ENCODE measurements around the gene ZRANB1. TPM values are rescaled to one million over a fixed set of nuclear protein-coding genes. Genes with fewer than 3 reads are reported as not detected.

ZRANB1 gene
- total and polyA plus RNA-seq, 2 donors (not counting 1 experiment from before 2014, with no cell fraction given) = 26.5 to 39.3 TPM

DNA sequence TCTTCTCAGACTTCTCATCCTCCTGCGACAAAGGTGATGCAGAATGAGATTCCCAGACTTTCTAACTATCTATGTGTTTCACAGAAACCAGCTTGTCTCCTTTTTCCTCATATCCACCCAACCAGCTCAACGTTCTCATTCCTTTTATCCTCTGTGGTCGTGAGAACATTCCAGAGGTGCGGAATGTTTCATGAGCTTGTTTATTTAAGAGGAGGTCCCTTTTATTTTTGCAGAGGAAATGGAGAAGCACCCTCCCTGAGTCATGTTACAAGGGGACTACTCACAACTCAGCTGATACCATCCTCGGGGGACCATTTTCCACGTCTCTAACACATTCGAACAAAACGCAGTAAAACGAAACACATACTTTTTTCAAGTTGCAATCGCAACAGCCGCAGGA is 93.2 kb downstream of the ZRANB1 start:
- peak; percentile 95 to 98 for DNase-seq (ENCODE audit: low read depth in 2 of 2)
- H3K9ac ChIP-seq (ENCODE audit: insufficient read depth, low read length) = no peak overlapping the region
- H4K20me1 ChIP-seq (ENCODE audit: control insufficient read depth, extremely low read depth, insufficient read depth, low read length) = no peaks in the 10 kb centered on the region
- H3K36me3 ChIP-seq (ENCODE audit: control insufficient read depth, insufficient read depth, low read length) = peaks cover 3% of the 10 kb centered on the region
- H3K27ac ChIP-seq (ENCODE audit: insufficient read depth, low read length) = peak overlapping the region; percentile 66
- peaks cover 69% of the 10 kb centered on the region for H3K79me2 ChIP-seq (ENCODE audit: control insufficient read depth, insufficient read depth, low read length)
- no peak for TF ChIP-seq EZH2 (IDR thresholded peaks at IDR 0.05; ENCODE audit: low read length, missing control alignments)
- TF ChIP-seq, protein P1, sequence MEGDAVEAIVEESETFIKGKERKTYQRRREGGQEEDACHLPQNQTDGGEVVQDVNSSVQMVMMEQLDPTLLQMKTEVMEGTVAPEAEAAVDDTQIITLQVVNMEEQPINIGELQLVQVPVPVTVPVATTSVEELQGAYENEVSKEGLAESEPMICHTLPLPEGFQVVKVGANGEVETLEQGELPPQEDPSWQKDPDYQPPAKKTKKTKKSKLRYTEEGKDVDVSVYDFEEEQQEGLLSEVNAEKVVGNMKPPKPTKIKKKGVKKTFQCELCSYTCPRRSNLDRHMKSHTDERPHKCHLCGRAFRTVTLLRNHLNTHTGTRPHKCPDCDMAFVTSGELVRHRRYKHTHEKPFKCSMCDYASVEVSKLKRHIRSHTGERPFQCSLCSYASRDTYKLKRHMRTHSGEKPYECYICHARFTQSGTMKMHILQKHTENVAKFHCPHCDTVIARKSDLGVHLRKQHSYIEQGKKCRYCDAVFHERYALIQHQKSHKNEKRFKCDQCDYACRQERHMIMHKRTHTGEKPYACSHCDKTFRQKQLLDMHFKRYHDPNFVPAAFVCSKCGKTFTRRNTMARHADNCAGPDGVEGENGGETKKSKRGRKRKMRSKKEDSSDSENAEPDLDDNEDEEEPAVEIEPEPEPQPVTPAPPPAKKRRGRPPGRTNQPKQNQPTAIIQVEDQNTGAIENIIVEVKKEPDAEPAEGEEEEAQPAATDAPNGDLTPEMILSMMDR (conservative IDR thresholded peaks at IDR 0.05 in 1 of 2, IDR thresholded peaks at IDR 0.05 in 1 of 2; ENCODE audit: low read depth in 1 of 2, low read length in 2 of 2) = no peak
- peaks cover 31% of the 10 kb centered on the region for H3K4me1 ChIP-seq (ENCODE audit: control insufficient read depth, extremely low read depth, insufficient read depth, low read length)
- no peaks in the 10 kb centered on the region for H3K27me3 ChIP-seq (ENCODE audit: control insufficient read depth, insufficient read depth, low read length)
- H3K9me3 ChIP-seq (ENCODE audit: control insufficient read depth, insufficient read depth, low read depth, low read length) = no peaks in the 10 kb centered on the region
- H3K4me2 ChIP-seq (ENCODE audit: extremely low read depth, insufficient read depth, low read length) = peak overlapping the region; percentile 86
- H2AFZ ChIP-seq (ENCODE audit: low read length) = no peak overlapping the region
- H3K4me3 ChIP-seq (replicated peaks in 1 of 4; ENCODE audit: control extremely low read depth in 1 of 4, insufficient read depth in 1 of 4, low read depth in 3 of 4, low read length in 4 of 4) = peak overlapping the region in 3 of 4 experiments; percentile 6 to 39 (median 16)

DNA sequence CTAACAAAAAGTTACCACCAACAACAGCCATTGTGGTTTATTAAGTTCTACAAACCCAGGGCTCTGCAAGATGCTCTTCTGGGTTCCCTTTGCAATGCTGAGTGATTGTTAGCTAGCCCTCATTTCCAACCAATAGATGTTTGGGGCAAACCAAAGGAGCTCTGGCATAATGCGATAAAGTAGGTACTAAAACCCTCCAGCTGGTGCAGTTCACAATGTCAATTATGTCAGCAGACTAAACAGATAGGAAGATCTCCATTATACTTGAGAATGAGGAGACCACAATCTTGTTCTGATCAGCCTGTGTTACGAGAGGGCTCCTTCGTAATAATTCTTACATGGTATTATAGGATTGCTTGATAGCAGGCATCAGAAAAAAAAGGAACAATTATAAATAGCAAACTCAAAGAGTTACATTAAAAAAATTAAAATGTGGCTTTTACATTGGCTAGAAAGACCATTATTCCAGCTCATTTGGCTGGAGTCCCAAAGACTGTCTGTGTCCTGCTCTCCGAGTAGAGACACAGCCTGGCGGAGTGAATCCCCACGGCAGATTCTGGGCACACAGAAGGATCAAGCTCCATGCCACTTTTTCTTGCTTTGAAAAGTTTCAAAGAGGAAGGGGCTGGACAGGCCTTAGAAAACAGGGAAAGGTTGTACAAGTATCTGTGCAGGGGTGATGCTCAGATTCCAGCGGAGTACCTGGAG is 93.8 kb downstream of the ZRANB1 start:
- peak in 1 of 2 donors; percentile 31 for DNase-seq (ENCODE audit: low read depth in 2 of 2)
- H3K4me1 ChIP-seq (ENCODE audit: control insufficient read depth, extremely low read depth, insufficient read depth, low read length) = peaks cover 31% of the 10 kb centered on the region
- H3K4me3 ChIP-seq (replicated peaks in 1 of 4; ENCODE audit: control extremely low read depth in 1 of 4, insufficient read depth in 1 of 4, low read depth in 3 of 4, low read length in 4 of 4) = peak overlapping the region in 3 of 4 experiments; percentile 6 to 39 (median 16)
- H3K4me2 ChIP-seq (ENCODE audit: extremely low read depth, insufficient read depth, low read length) = peak overlapping the region; percentile 86
- H3K27me3 ChIP-seq (ENCODE audit: control insufficient read depth, insufficient read depth, low read length) = no peaks in the 10 kb centered on the region
- TF ChIP-seq, protein P1 (conservative IDR thresholded peaks at IDR 0.05 in 1 of 2, IDR thresholded peaks at IDR 0.05 in 1 of 2; ENCODE audit: low read depth in 1 of 2, low read length in 2 of 2) = no peak
- no peak for TF ChIP-seq EZH2 (IDR thresholded peaks at IDR 0.05; ENCODE audit: low read length, missing control alignments)
- H2AFZ ChIP-seq (ENCODE audit: low read length) = no peak overlapping the region
- peak overlapping the region; percentile 66 for H3K27ac ChIP-seq (ENCODE audit: insufficient read depth, low read length)
- no peaks in the 10 kb centered on the region for H3K9me3 ChIP-seq (ENCODE audit: control insufficient read depth, insufficient read depth, low read depth, low read length)
- peaks cover 68% of the 10 kb centered on the region for H3K79me2 ChIP-seq (ENCODE audit: control insufficient read depth, insufficient read depth, low read length)
- peaks cover 3% of the 10 kb centered on the region for H3K36me3 ChIP-seq (ENCODE audit: control insufficient read depth, insufficient read depth, low read length)
- no peaks in the 10 kb centered on the region for H4K20me1 ChIP-seq (ENCODE audit: control insufficient read depth, extremely low read depth, insufficient read depth, low read length)
- H3K9ac ChIP-seq (ENCODE audit: insufficient read depth, low read length) = peak overlapping the region; percentile 51

DNA sequence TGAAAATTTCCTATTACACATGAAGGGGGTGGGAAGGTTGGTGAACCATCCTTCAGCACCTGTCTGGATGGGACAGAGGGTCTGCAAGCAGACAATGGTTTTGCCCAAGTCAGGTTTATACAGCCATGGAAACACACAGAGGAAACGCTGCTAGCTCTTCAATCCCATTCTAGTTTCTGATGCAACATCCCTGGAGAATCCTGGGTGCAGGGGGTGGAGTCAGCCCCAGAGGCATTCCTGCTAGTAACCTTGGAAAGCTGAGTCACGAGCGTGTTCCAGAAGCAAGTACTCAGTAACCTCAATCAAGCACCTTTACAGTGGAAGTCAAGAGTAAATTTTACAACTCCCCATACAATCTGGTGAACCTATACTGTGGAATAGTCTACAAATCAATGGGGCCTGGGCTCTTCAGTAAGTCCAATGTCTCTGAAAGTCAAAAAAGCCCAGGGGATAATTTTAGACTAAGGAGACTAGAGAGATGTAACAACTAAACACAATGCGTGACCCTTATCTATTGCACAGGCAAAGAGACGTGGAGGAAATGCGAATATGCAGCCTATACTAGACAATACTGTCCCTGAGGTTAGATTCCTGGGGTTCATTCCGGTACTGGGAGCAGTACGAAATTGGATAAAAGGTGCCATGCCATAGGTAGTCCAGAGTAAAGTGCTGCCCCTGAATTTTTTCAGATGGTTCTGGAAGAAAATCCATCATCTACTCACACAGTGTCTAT is 95.4 kb downstream of the ZRANB1 start:
- no peaks in the 10 kb centered on the region for H3K27me3 ChIP-seq (ENCODE audit: control insufficient read depth, insufficient read depth, low read length)
- no peak overlapping the region for H3K4me2 ChIP-seq (ENCODE audit: extremely low read depth, insufficient read depth, low read length)
- H2AFZ ChIP-seq (ENCODE audit: low read length) = no peak overlapping the region
- peak; percentile 79 to 90 for DNase-seq (ENCODE audit: low read depth in 2 of 2)
- TF ChIP-seq, protein P1 (conservative IDR thresholded peaks at IDR 0.05 in 1 of 2, IDR thresholded peaks at IDR 0.05 in 1 of 2; ENCODE audit: low read depth in 1 of 2, low read length in 2 of 2) = no peak
- no peak for TF ChIP-seq EZH2 (IDR thresholded peaks at IDR 0.05; ENCODE audit: low read length, missing control alignments)
- H3K36me3 ChIP-seq (ENCODE audit: control insufficient read depth, insufficient read depth, low read length) = peaks cover 3% of the 10 kb centered on the region
- H3K27ac ChIP-seq (ENCODE audit: insufficient read depth, low read length) = peak overlapping the region; percentile 66
- no peaks in the 10 kb centered on the region for H4K20me1 ChIP-seq (ENCODE audit: control insufficient read depth, extremely low read depth, insufficient read depth, low read length)
- H3K4me3 ChIP-seq (replicated peaks in 1 of 4; ENCODE audit: control extremely low read depth in 1 of 4, insufficient read depth in 1 of 4, low read depth in 3 of 4, low read length in 4 of 4) = no peak overlapping the region
- no peak overlapping the region for H3K9ac ChIP-seq (ENCODE audit: insufficient read depth, low read length)
- H3K4me1 ChIP-seq (ENCODE audit: control insufficient read depth, extremely low read depth, insufficient read depth, low read length) = peaks cover 31% of the 10 kb centered on the region
- H3K79me2 ChIP-seq (ENCODE audit: control insufficient read depth, insufficient read depth, low read length) = peaks cover 67% of the 10 kb centered on the region
- H3K9me3 ChIP-seq (ENCODE audit: control insufficient read depth, insufficient read depth, low read depth, low read length) = no peaks in the 10 kb centered on the region

All from fibroblast of lung (primary cell).